ENCODE measurements around the gene PDE11A. TPM values are rescaled to one million over a fixed set of nuclear protein-coding genes. Genes with fewer than 3 reads are reported as not detected.

The PDE11A gene
- total RNA-seq, 4 donors from 2014 or later, result 0.85 to 2.3 (median 2.1) TPM; not detected in 1

- Histone ChIP-seq H3K9me3 (no peaks in the 10 kb centered on the region), H3K4me1 (peaks cover 2 to 4% of the 10 kb centered on the region in 2 donors), H3K4me3 (no peak overlapping the region), H3K36me3 (no peaks in the 10 kb centered on the region), H3K27me3 (no peaks in the 10 kb centered on the region), H3K27ac (no peak overlapping the region)
- intact Hi-C loops (cut with DNase I; ENCODE audit: low total_unique reads), result no loop called here
- no peak for TF ChIP-seq POLR2A (IDR thresholded peaks at IDR 0.05)
- no peak for TF ChIP-seq CTCF (IDR thresholded peaks at IDR 0.05)
- DNase-seq, result no peak
Observed at GRCh38 chr2:177669201-177669600, 403.4 kb downstream of the PDE11A start.

GRCh38 chr2:177668617-177669016, 404.0 kb downstream of the PDE11A start:
- Histone ChIP-seq H3K27ac (no peak overlapping the region), H3K36me3 (no peaks in the 10 kb centered on the region), H3K27me3 (no peaks in the 10 kb centered on the region), H3K4me3 (no peak overlapping the region), H3K9me3 (no peaks in the 10 kb centered on the region), H3K4me1 (peaks cover 2 to 4% of the 10 kb centered on the region in 2 donors)
- intact Hi-C loops (cut with DNase I; ENCODE audit: low total_unique reads), result no loop called here
- TF ChIP-seq POLR2A (IDR thresholded peaks at IDR 0.05) (no peak), CTCF (IDR thresholded peaks at IDR 0.05) (no peak)
- no peak for DNase-seq

- Histone ChIP-seq H3K27ac (no peak overlapping the region), H3K27me3 (no peaks in the 10 kb centered on the region), H3K36me3 (no peaks in the 10 kb centered on the region), H3K9me3 (no peaks in the 10 kb centered on the region), H3K4me3 (no peak overlapping the region), H3K4me1 (peaks cover 2 to 4% of the 10 kb centered on the region in 2 donors)
- DNase-seq, result no peak
- TF ChIP-seq POLR2A (IDR thresholded peaks at IDR 0.05), result no peak
- TF ChIP-seq CTCF (IDR thresholded peaks at IDR 0.05), result no peak
- intact Hi-C loops (cut with DNase I; ENCODE audit: low total_unique reads), result no loop called here
Observed at GRCh38 chr2:177667626-177668025, 405.0 kb downstream of the PDE11A start.

- no peaks in the 10 kb centered on the region for H3K27me3 ChIP-seq
- no peak overlapping the region for H3K27ac ChIP-seq
- no peaks in the 10 kb centered on the region for H3K36me3 ChIP-seq
- H3K4me3 ChIP-seq, result no peak overlapping the region
- peaks cover 2 to 4% of the 10 kb centered on the region in 2 donors for H3K4me1 ChIP-seq
- TF ChIP-seq POLR2A (IDR thresholded peaks at IDR 0.05) (no peak), CTCF (IDR thresholded peaks at IDR 0.05) (no peak)
- intact Hi-C loops (cut with DNase I; ENCODE audit: low total_unique reads), result no loop called here
- no peaks in the 10 kb centered on the region for H3K9me3 ChIP-seq
- no peak for DNase-seq
Observed at GRCh38 chr2:177666408-177666807, 406.2 kb downstream of the PDE11A start.

- Histone ChIP-seq H3K27ac (no peak overlapping the region), H3K27me3 (no peaks in the 10 kb centered on the region), H3K9me3 (no peaks in the 10 kb centered on the region), H3K4me3 (no peak overlapping the region), H3K36me3 (no peaks in the 10 kb centered on the region), H3K4me1 (peaks cover under 1 to 2% of the 10 kb centered on the region in 2 donors)
- intact Hi-C loops (cut with DNase I; ENCODE audit: low total_unique reads), result no loop called here
- DNase-seq, result no peak
- no peak for TF ChIP-seq CTCF (IDR thresholded peaks at IDR 0.05)
- TF ChIP-seq POLR2A (IDR thresholded peaks at IDR 0.05), result no peak
Observed at GRCh38 chr2:177665948-177666347, 406.6 kb downstream of the PDE11A start.

Data from uterus (tissue), 4 donors.